AG09319 (cell line): ENCODE measurements around the gene AGPAT3.

Experiments
- DNase-seq: peaks from one replicate; pipeline ENCODE4 v3.0.0-alpha.2; 2010; ENCODE audit warnings: low read depth; ENCODE audit errors: extremely low read depth
- TF ChIP-seq, protein P1 (sequence below): IDR thresholded peaks from 2 replicates; pipeline ENCODE4 v1.5.1; 2011; ENCODE audit warnings: low read depth, mild to moderate bottlenecking, inconsistent platforms, low read length, moderate library complexity

The AGPAT3 gene

DNA sequence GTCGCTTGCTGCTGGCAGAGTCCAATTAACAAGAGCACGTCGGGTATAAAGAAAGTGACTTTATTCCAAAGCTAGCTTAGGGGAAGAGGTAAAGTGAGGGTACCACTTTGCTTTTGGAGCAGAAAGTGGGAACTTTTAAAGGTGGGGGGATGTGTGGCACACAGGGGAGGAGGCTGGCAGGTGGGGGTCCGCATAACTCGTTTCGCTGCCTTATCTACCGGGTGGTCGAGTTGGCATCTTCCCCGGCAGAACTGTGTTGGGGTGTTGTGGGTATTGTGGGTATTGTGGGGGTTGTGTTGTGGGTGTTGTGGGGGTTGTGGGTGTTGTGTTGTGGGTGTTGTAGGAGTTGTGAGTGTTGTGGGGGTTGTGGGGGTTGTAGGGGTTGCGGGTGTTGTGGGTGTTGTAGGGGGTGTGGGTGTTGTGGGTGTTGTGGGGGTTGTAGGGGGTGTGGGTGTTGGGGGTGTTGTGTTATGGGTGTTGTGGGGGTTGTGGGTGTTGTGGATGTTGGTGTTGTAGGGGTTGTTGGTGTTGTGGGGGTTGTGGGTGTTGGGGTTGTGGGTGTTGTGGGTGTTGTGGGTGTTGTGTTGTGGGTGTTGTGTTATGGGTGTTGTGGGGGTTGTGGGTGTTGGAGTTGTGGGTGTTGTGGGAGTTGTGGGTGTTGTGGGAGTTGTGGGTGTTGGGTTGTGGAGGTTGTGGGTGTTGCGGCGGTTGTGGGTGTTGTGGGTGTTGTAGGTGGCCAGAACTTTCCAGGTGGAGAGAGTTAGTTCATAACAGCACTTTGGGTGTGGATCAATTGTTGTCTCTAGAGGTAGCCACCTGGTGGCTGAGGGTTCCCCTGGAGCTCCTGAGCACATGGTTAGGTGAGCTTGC, 52.7 kb downstream of the AGPAT3 start:
- TF ChIP-seq, protein P1, sequence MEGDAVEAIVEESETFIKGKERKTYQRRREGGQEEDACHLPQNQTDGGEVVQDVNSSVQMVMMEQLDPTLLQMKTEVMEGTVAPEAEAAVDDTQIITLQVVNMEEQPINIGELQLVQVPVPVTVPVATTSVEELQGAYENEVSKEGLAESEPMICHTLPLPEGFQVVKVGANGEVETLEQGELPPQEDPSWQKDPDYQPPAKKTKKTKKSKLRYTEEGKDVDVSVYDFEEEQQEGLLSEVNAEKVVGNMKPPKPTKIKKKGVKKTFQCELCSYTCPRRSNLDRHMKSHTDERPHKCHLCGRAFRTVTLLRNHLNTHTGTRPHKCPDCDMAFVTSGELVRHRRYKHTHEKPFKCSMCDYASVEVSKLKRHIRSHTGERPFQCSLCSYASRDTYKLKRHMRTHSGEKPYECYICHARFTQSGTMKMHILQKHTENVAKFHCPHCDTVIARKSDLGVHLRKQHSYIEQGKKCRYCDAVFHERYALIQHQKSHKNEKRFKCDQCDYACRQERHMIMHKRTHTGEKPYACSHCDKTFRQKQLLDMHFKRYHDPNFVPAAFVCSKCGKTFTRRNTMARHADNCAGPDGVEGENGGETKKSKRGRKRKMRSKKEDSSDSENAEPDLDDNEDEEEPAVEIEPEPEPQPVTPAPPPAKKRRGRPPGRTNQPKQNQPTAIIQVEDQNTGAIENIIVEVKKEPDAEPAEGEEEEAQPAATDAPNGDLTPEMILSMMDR: no peak
- no peak for DNase-seq

DNA sequence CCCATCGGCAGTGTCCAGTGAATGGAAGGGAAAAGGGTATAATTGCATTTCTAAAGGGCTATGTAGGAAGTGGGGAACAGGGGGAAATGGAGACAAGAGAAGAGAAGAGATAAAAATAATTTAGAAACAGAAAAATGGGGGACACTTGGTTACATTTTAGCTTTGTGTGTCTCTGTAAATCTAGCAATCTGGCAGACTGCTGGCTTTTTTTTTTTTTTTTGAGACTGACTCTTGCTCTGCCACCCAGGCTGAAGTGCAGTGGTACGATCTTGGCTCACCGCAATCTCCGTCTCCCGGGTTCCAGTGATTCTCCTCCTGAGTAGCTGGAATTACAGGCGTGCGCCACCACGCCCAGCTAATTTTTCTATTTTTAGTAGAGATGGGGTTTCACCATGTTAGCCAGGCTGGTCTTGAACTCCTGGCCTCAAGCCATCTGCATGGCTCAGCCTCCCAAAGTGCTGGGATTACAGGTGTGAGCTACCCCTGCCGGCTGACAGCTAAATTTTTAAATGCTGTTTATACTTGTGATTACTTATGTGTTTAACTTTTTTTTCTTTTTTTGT, 53.4 kb downstream of the AGPAT3 start:
- TF ChIP-seq, protein P1: no peak
- no peak for DNase-seq

DNA sequence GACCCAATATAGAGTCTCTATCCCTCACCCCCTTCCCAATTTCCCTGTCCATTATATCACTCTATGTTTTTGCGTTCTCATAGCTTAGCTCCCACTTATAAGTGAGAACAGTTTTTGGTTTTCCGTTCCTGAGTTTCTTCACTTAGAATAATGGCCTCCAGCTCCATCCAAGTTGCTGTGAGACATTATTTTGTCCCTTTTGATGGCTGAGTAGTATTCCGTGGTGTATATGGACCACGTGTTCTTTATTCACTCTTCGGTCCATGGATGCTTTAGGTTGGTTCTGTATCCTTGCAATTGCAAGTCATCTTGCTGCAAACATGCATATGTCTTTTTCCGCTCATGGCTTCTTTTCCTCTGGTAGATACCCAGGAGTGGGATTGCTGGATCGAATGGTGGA, 54.3 kb downstream of the AGPAT3 start:
- TF ChIP-seq, protein P1: no peak
- DNase-seq: no peak

DNA sequence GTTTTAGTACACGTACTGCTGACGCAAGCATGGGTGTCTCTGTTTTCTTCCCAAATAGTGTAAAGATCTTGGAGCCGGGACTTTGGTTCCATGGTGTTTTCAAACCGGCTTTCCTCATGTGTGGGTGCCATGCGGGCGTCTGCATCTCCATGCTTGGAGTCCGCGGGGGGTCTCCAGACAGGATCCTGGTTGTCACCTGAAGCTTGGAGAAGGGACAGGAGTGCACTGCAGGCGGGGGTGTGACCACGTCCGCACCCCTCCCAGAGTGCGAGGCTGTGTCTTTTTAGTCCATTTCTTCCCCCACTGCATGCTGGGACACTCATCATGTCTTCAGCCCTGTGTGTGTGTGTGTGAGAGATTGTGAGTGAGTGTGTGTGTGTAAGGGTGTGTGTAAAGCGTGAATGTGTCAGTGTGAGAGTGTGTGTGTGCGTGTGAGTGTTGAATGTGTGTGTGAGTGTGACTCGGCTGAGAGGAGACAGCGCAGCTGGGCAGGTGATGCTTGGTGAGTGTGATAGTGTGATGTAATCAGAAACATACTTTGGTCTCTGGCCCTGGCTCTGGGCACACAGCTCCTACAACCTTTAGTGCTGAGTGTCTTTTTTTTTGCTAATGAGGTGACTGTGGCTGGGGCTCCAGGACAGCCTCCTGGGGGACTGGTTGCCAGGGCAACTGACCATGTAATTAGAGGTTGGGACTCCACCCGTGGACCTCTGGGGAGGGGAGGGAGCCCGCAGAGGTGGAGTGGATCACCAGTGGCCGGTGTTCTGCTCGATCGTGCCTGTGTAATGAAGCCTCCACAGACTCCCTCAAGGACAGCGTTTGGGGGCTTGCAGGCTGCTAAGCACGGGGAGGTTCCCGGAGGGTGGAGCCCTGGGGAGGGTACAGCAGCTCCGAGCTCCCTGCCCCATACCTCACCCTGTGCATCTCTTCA, 55.1 kb downstream of the AGPAT3 start:
- TF ChIP-seq, protein P1: no peak
- DNase-seq: no peak

DNA sequence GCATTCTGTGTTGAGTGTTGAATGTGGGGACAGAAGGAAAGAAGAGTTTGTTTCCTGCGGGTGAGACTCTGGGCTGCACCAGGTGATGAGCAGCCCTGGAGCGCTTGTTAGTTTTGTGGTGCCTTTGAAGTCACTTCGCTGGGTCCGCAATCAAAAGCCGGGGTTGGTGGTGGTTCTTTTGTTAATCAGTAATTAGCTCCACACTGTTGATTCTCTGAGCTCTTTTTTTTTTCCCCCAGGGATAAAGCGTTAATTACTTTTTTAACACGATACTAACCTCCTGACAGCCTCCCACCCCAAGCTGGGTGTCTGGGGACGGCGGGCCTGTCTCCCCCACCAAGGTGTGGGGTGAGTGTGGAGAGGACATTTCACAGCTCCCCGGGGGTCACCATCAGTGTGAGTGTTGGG, 56.6 kb downstream of the AGPAT3 start:
- TF ChIP-seq, protein P1: no peak
- DNase-seq: no peak

DNA sequence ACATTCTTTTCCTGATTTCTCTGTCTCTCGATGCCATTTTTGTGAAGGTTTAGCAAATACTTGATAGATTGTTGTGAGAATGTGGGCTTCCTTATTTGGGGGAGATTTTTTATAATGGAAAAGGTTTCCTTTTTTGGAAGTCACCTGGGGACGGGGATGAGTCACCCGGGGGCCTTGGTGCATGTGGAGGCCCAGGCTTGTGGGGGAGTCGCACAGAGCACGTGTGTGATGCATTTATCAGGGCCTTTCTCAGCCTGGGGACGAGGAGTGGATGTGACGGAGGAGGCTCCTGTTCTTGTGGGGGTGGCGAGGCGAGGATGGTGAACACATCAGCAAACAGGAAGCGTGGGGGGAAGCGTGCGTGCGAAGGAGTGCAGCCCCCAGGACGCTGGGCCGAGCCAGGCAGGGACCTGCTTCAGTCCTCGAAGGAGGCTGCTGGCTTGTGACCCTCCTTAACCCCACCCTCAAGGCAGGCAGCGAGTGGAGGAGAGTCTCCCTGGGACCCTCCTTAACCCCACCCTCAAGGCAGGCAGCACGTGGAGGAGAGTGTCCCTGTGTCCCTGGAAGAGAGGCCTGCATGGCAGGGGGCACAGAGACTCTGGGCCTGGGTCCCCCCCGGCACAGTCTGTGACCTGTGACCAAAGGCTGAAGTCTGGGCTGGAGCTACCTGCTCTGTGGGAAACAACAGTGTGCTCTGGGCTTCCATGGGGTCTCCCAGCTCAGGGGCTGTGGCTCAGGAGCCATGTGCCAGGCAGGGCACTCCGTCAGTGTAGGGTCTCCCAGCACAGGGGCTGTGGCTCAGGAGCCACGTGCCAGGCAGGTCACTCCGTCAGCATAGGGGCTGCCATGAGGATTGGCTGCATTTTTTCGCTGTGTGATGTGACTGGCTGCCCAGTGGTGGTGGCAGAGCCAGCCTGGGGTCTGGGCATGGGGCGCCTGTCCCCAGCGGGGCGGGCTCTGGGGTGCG, 57.2 kb downstream of the AGPAT3 start:
- DNase-seq: no peak
- TF ChIP-seq, protein P1: no peak
